ENCODE data around the gene MDGA2.
"Not testable (repeated sequence)": the region's sequence is repeated elsewhere in the genome, so short reads cannot be mapped to it uniquely, and the experiment has no call there.

MDGA2 gene

GRCh38 chr14:47328376-47328775 is 347.0 kb downstream of the MDGA2 start:
- no peak for DNase-seq (ENCODE audit: low read depth)

- DNase-seq (ENCODE audit: low read depth) = no peak
Measured at GRCh38 chr14:47327336-47327735, 348.1 kb downstream of the MDGA2 start.

- no peak for DNase-seq (ENCODE audit: low read depth)
Measured at GRCh38 chr14:47322751-47323150, 352.7 kb downstream of the MDGA2 start.

- DNase-seq (ENCODE audit: low read depth) = no peak
Measured at GRCh38 chr14:47302121-47302520, 373.3 kb downstream of the MDGA2 start.

GRCh38 chr14:47300796-47301195 is 374.6 kb downstream of the MDGA2 start:
- no peak for DNase-seq (ENCODE audit: low read depth)

- no peak for DNase-seq (ENCODE audit: low read depth)
Measured at GRCh38 chr14:47297374-47297773, 378.0 kb downstream of the MDGA2 start.

- no peak for DNase-seq (ENCODE audit: low read depth)
Measured at GRCh38 chr14:47284283-47284682, 391.1 kb downstream of the MDGA2 start.

- DNase-seq (ENCODE audit: low read depth) = not testable (repeated sequence)
Measured at GRCh38 chr14:47281761-47282160, 393.6 kb downstream of the MDGA2 start.

- no peak for DNase-seq (ENCODE audit: low read depth)
Measured at GRCh38 chr14:47278233-47278842, 397.1 kb downstream of the MDGA2 start.

- no peak for DNase-seq (ENCODE audit: low read depth)
Measured at GRCh38 chr14:47277703-47278102, 397.7 kb downstream of the MDGA2 start.

- no peak for DNase-seq (ENCODE audit: low read depth)
Measured at GRCh38 chr14:47276931-47277330, 398.5 kb downstream of the MDGA2 start.

GRCh38 chr14:47273939-47274338 is 401.5 kb downstream of the MDGA2 start:
- no peak for DNase-seq (ENCODE audit: low read depth)

GRCh38 chr14:47270715-47271114 is 404.7 kb downstream of the MDGA2 start:
- no peak for DNase-seq (ENCODE audit: low read depth)

- DNase-seq (ENCODE audit: low read depth) = no peak
Measured at GRCh38 chr14:47269756-47270492, 405.5 kb downstream of the MDGA2 start.

- no peak for DNase-seq (ENCODE audit: low read depth)
Measured at GRCh38 chr14:47264842-47265241, 410.6 kb downstream of the MDGA2 start.

GRCh38 chr14:47262801-47263200 is 412.6 kb downstream of the MDGA2 start:
- no peak for DNase-seq (ENCODE audit: low read depth)

- DNase-seq (ENCODE audit: low read depth) = no peak
Measured at GRCh38 chr14:47261350-47261749, 414.1 kb downstream of the MDGA2 start.

GRCh38 chr14:47259796-47260195 is 415.6 kb downstream of the MDGA2 start:
- no peak for DNase-seq (ENCODE audit: low read depth)

- DNase-seq (ENCODE audit: low read depth) = no peak
Measured at GRCh38 chr14:47257013-47257412, 418.4 kb downstream of the MDGA2 start.

- no peak for DNase-seq (ENCODE audit: low read depth)
Measured at GRCh38 chr14:47252802-47253201, 422.6 kb downstream of the MDGA2 start.

- DNase-seq (ENCODE audit: low read depth) = no peak
Measured at GRCh38 chr14:47246367-47246766, 429.0 kb downstream of the MDGA2 start.

GRCh38 chr14:47242579-47242978 is 432.8 kb downstream of the MDGA2 start:
- not testable (repeated sequence) for DNase-seq (ENCODE audit: low read depth)

GRCh38 chr14:47240748-47241437 is 434.5 kb downstream of the MDGA2 start:
- no peak for DNase-seq (ENCODE audit: low read depth)

Data from activated T-cell treated with anti-CD3 and anti-CD28 coated beads for 1 hour (primary cell).